HepG2 (cell line): Measurements from ENCODE around the gene SSTR5. TPM values are rescaled to one million over a fixed set of nuclear protein-coding genes. Genes with fewer than 3 reads are reported as not detected.

Experiments
- BRCA1 ChIP-seq: sonication (generic); formaldehyde crosslinking; IDR thresholded peaks from 2 replicates; pipeline ENCODE4 v1.4.0; 2020; ENCODE audit warnings: missing genetic modification reagents
- CAMTA2 ChIP-seq: sonication (generic); formaldehyde crosslinking; IDR thresholded peaks from 2 replicates; pipeline ENCODE4 v1.4.0; 2020; ENCODE audit warnings: mild to moderate bottlenecking, missing genetic modification reagents, borderline replicate concordance
- GABPA ChIP-seq, 2 experiments: IDR thresholded peaks; 2 replicates each; pipeline ENCODE4 v1.6.1; 2011 to 2016; ENCODE audit warnings: low read depth in 2 of 2, low read length in 1 of 2, missing biosample characterization in 1 of 2, missing genetic modification characterization in 1 of 2
- HDAC1 ChIP-seq: sonication (generic); formaldehyde crosslinking; IDR thresholded peaks from 2 replicates; pipeline ENCODE4 v1.5.1; 2020; ENCODE audit warnings: mild to moderate bottlenecking, missing genetic modification reagents
- JUN ChIP-seq: sonication (generic); formaldehyde crosslinking; IDR thresholded peaks from 2 replicates; pipeline ENCODE4 v1.4.0; 2020; ENCODE audit warnings: mild to moderate bottlenecking, missing genetic modification reagents
- MEF2D ChIP-seq: sonication (generic); formaldehyde crosslinking; IDR thresholded peaks from 2 replicates; pipeline ENCODE4 v1.5.1; 2020; ENCODE audit warnings: mild to moderate bottlenecking, missing genetic modification reagents
- RAD21 ChIP-seq: fragments of 450-650 bp; formaldehyde crosslinking; IDR thresholded peaks from 2 replicates; pipeline ENCODE4 v1.5.0; 2020; ENCODE audit warnings: mild to moderate bottlenecking
- SIX4 ChIP-seq: sonication (generic); formaldehyde crosslinking; IDR thresholded peaks from 2 replicates; pipeline ENCODE4 v1.4.0; 2020; ENCODE audit warnings: missing genetic modification reagents
- SKI ChIP-seq: fragments of 450-650 bp; IDR thresholded peaks from one replicate; pipeline ENCODE4 v1.6.1; 2018; ENCODE audit warnings: mild to moderate bottlenecking; ENCODE audit not compliant: partially characterized antibody
- SOX6 ChIP-seq, 2 experiments: fragments of 450-650 bp in 1 of 2; sonication (generic) in 1 of 2; formaldehyde crosslinking in 1 of 2; IDR thresholded peaks; 2 replicates each; pipeline versions ENCODE4 v1.4.0 to v1.6.1; 2017 to 2020; ENCODE audit warnings: antibody characterized with exemption in 1 of 2, mild to moderate bottlenecking in 1 of 2, missing genetic modification reagents in 1 of 2
- ZBTB42 ChIP-seq: sonication (generic); formaldehyde crosslinking; IDR thresholded peaks from 2 replicates; pipeline ENCODE4 v1.5.0; 2020; ENCODE audit warnings: mild to moderate bottlenecking, missing genetic modification reagents
- ZNF367 ChIP-seq: sonication (generic); formaldehyde crosslinking; IDR thresholded peaks from 2 replicates; pipeline ENCODE4 v1.4.0; 2020; ENCODE audit warnings: missing genetic modification reagents, borderline replicate concordance
- ZNF547 ChIP-seq: sonication (generic); formaldehyde crosslinking; IDR thresholded peaks from 2 replicates; pipeline ENCODE4 v1.5.1; 2020; ENCODE audit warnings: mild to moderate bottlenecking, missing genetic modification reagents
- ZNF788 ChIP-seq: sonication (generic); formaldehyde crosslinking; IDR thresholded peaks from 2 replicates; pipeline ENCODE4 v1.5.0; 2020; ENCODE audit warnings: mild to moderate bottlenecking, missing genetic modification reagents, borderline replicate concordance
- polyA plus RNA-seq, 8 experiments: library from polyadenylated mRNA; depleted of rRNA in 3 of 8; stranded (reverse) in 7 of 8; unstranded in 1 of 8; fragments of >200 nt; fragmentation: Illumina TruSeq in 4 of 8; extraction: Trizol in 4 of 8; gene quantifications; 2 replicates each; pipeline versions ENCODE4 v1.2.1 to v1.2.3, GENCODE V29; 2011 to 2016; ENCODE audit warnings: low read depth in 4 of 8, missing spikeins in 1 of 8, mixed read lengths in 1 of 8; ENCODE audit not compliant: insufficient read depth in 1 of 8
- total RNA-seq, 5 experiments: library from RNA; depleted of rRNA; stranded (reverse); fragments of >200 nt; fragmentation: Illumina TruSeq; extraction: Trizol; gene quantifications; 2 replicates each; pipeline ENCODE4 v1.2.3, GENCODE V29; 2016; ENCODE audit warnings: low read depth in 1 of 5
- TF ChIP-seq, protein P1 (sequence below): sonication (generic); formaldehyde crosslinking; IDR thresholded peaks from 2 replicates; pipeline ENCODE4 v1.5.0; 2020; ENCODE audit warnings: mild to moderate bottlenecking, missing genetic modification reagents, borderline replicate concordance
- TF ChIP-seq, protein P2 (sequence below): conservative IDR thresholded peaks from 2 replicates; pipeline ENCODE4 v1.6.1; 2018; ENCODE audit warnings: missing genetic modification reagents
- TF ChIP-seq, protein P3 (sequence below): sonication (generic); formaldehyde crosslinking; IDR thresholded peaks from 2 replicates; pipeline ENCODE4 v1.4.0; 2020; ENCODE audit warnings: mild to moderate bottlenecking, missing genetic modification reagents, borderline replicate concordance
- TF ChIP-seq, protein P4 (sequence below): sonication (generic); formaldehyde crosslinking; IDR thresholded peaks from 2 replicates; pipeline ENCODE4 v1.5.0; 2020; ENCODE audit warnings: missing genetic modification reagents

SSTR5 gene
- total and polyA plus RNA-seq, 2 of the 13 experiments (the other 11 are each of a cell fraction or from before 2014, with no cell fraction given), result 0.20 to 0.49 TPM

DNA sequence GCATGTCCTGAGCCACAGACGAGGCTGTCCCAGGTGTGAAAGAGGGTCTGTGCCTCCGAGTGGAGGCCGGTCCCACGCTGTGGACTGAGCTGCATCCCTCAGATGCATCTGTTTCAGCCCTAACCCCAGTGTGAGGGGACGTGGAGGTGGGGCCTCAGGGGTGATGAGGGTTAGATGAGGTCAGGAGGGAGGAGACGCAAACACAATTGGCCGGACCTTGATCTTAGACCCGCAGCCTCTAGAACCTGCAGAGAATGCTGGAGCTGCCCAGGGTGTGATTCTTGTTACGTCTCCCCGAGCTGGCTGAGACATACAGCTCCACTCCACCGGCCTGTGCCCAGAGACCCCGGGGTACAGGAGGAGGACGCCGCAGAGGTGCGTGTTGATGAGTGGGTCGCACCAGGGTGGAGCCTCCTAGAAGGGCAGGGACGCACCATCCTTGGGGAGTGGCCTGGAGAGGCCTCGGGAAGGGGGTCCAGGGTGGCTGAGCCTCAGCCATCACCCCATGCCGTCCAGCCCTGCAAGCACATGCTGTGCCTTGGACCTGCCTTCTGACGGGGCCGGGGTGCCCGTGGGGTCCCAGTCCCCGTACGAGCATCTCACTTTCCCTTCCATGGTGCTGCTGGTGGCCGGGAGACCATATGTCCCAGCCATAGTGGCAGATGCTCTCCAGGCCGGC, 40.1 kb downstream of the SSTR5 start (continued):
- TF ChIP-seq, protein P1, sequence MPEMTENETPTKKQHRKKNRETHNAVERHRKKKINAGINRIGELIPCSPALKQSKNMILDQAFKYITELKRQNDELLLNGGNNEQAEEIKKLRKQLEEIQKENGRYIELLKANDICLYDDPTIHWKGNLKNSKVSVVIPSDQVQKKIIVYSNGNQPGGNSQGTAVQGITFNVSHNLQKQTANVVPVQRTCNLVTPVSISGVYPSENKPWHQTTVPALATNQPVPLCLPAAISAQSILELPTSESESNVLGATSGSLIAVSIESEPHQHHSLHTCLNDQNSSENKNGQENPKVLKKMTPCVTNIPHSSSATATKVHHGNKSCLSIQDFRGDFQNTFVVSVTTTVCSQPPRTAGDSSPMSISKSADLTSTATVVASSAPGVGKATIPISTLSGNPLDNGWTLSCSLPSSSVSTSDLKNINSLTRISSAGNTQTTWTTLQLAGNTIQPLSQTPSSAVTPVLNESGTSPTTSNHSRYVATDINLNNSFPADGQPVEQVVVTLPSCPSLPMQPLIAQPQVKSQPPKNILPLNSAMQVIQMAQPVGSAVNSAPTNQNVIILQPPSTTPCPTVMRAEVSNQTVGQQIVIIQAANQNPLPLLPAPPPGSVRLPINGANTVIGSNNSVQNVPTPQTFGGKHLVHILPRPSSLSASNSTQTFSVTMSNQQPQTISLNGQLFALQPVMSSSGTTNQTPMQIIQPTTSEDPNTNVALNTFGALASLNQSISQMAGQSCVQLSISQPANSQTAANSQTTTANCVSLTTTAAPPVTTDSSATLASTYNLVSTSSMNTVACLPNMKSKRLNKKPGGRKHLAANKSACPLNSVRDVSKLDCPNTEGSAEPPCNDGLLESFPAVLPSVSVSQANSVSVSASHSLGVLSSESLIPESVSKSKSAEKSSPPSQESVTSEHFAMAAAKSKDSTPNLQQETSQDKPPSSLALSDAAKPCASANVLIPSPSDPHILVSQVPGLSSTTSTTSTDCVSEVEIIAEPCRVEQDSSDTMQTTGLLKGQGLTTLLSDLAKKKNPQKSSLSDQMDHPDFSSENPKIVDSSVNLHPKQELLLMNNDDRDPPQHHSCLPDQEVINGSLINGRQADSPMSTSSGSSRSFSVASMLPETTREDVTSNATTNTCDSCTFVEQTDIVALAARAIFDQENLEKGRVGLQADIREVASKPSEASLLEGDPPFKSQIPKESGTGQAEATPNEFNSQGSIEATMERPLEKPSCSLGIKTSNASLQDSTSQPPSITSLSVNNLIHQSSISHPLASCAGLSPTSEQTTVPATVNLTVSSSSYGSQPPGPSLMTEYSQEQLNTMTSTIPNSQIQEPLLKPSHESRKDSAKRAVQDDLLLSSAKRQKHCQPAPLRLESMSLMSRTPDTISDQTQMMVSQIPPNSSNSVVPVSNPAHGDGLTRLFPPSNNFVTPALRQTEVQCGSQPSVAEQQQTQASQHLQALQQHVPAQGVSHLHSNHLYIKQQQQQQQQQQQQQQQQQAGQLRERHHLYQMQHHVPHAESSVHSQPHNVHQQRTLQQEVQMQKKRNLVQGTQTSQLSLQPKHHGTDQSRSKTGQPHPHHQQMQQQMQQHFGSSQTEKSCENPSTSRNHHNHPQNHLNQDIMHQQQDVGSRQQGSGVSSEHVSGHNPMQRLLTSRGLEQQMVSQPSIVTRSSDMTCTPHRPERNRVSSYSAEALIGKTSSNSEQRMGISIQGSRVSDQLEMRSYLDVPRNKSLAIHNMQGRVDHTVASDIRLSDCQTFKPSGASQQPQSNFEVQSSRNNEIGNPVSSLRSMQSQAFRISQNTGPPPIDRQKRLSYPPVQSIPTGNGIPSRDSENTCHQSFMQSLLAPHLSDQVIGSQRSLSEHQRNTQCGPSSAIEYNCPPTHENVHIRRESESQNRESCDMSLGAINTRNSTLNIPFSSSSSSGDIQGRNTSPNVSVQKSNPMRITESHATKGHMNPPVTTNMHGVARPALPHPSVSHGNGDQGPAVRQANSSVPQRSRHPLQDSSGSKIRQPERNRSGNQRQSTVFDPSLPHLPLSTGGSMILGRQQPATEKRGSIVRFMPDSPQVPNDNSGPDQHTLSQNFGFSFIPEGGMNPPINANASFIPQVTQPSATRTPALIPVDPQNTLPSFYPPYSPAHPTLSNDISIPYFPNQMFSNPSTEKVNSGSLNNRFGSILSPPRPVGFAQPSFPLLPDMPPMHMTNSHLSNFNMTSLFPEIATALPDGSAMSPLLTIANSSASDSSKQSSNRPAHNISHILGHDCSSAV (CRISPR knock-in tag), result no peak
- TF ChIP-seq, protein P2, sequence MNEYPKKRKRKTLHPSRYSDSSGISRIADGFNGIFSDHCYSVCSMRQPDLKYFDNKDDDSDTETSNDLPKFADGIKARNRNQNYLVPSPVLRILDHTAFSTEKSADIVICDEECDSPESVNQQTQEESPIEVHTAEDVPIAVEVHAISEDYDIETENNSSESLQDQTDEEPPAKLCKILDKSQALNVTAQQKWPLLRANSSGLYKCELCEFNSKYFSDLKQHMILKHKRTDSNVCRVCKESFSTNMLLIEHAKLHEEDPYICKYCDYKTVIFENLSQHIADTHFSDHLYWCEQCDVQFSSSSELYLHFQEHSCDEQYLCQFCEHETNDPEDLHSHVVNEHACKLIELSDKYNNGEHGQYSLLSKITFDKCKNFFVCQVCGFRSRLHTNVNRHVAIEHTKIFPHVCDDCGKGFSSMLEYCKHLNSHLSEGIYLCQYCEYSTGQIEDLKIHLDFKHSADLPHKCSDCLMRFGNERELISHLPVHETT (CRISPR knock-in tag), result no peak
- TF ChIP-seq, protein P3, sequence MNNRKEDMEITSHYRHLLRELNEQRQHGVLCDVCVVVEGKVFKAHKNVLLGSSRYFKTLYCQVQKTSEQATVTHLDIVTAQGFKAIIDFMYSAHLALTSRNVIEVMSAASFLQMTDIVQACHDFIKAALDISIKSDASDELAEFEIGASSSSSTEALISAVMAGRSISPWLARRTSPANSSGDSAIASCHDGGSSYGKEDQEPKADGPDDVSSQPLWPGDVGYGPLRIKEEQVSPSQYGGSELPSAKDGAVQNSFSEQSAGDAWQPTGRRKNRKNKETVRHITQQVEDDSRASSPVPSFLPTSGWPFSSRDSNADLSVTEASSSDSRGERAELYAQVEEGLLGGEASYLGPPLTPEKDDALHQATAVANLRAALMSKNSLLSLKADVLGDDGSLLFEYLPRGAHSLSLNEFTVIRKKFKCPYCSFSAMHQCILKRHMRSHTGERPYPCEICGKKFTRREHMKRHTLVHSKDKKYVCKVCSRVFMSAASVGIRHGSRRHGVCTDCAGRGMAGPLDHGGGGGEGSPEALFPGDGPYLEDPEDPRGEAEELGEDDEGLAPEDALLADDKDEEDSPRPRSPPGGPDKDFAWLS, result no peak
- TF ChIP-seq HDAC1 (CRISPR knock-in tag) (peak; percentile 38; the same call in 1 of the 2 replicates), SIX4 (CRISPR knock-in tag) (no peak), RAD21 (no peak), CAMTA2 (CRISPR knock-in tag) (no peak), ZNF367 (no peak), GABPA (IDR thresholded peaks at IDR 0.05; ENCODE audit: low read depth, low read length) (no peak), GABPA (CRISPR knock-in tag; IDR thresholded peaks at IDR 0.05; ENCODE audit: low read depth) (no peak), SKI (no peak), SOX6 (IDR thresholded peaks at IDR 0.05) (no peak), SOX6 (CRISPR knock-in tag; IDR thresholded peaks at IDR 0.05) (peak; percentile 50; the same call in 1 of the 2 replicates), ZBTB42 (CRISPR knock-in tag) (no peak), ZNF788 (CRISPR knock-in tag) (no peak), MEF2D (CRISPR knock-in tag) (no peak), ZNF547 (CRISPR knock-in tag) (no peak), BRCA1 (CRISPR knock-in tag) (no peak), JUN (CRISPR knock-in tag) (no peak)
- TF ChIP-seq, protein P4, sequence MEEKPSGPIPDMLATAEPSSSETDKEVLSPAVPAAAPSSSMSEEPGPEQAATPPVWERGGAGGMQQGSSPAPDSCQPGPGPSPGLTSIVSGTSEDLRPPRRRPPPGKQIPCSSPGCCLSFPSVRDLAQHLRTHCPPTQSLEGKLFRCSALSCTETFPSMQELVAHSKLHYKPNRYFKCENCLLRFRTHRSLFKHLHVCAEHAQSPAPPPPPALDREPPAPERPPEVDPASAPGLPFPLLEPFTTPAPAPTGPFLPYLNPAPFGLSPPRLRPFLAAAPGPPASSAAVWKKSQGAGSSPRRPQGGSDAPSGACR (CRISPR knock-in tag), result no peak
